Lung (tissue), 12 donors: ENCODE data around the gene APOM. TPM values are rescaled to one million over a fixed set of nuclear protein-coding genes. Genes with fewer than 3 reads are reported as not detected.

Experiments
- ATAC-seq: fragments of 200-7000 bp; cut with Tn5 transposase; one replicate; pipeline ENCODE4 v1.9.1; 2020; ENCODE audit warnings: moderate number of reproducible peaks; ENCODE audit not compliant: insufficient read depth, low FRiP score
- DNase-seq, 3 donors: peaks; one replicate each; pipeline ENCODE4 v3.0.0-alpha.2; 2013 to 2017
- H3K27ac ChIP-seq, 2 donors: one replicate each; pipeline ENCODE4 v1.5.1; 2013; ENCODE audit warnings: mild to moderate bottlenecking in 2 of 2, moderate library complexity in 2 of 2, control low read depth in 1 of 2, inconsistent platforms in 1 of 2, low read depth in 1 of 2, low read length in 1 of 2
- H3K27me3 ChIP-seq, 3 donors: one replicate each; pipeline ENCODE4 v1.5.1; 2013; ENCODE audit warnings: low read length in 2 of 3; ENCODE audit not compliant: control insufficient read depth in 3 of 3, insufficient read depth in 3 of 3
- H3K36me3 ChIP-seq, 4 donors: one replicate each; pipeline ENCODE4 v1.5.1; 2013; ENCODE audit warnings: low read length in 4 of 4, mild to moderate bottlenecking in 1 of 4, moderate library complexity in 1 of 4; ENCODE audit not compliant: control insufficient read depth in 4 of 4, insufficient read depth in 4 of 4
- H3K4me1 ChIP-seq, 5 donors: one replicate each; pipeline ENCODE4 v1.5.1; 2013; ENCODE audit warnings: low read length in 5 of 5, mild to moderate bottlenecking in 2 of 5, moderate library complexity in 1 of 5; ENCODE audit not compliant: control insufficient read depth in 5 of 5, insufficient read depth in 5 of 5
- H3K4me3 ChIP-seq: one replicate; pipeline ENCODE4 v1.5.1; 2013; ENCODE audit warnings: mild to moderate bottlenecking, control low read depth, moderate library complexity
- H3K9ac ChIP-seq, 2 donors: one replicate each; pipeline ENCODE4 v1.5.1; 2013; ENCODE audit warnings: low read length in 2 of 2, control low read depth in 1 of 2; ENCODE audit not compliant: insufficient read depth in 1 of 2
- H3K9me3 ChIP-seq, 4 donors: one replicate each; pipeline ENCODE4 v1.5.1; 2013; ENCODE audit warnings: low read length in 3 of 4, mild to moderate bottlenecking in 1 of 4, moderate library complexity in 1 of 4; ENCODE audit not compliant: control insufficient read depth in 4 of 4, insufficient read depth in 3 of 4
- WGBS, 2 donors: extraction: QIAGEN DNeasy Blood & Tissue Kit; methylation state at CpG; one replicate each; pipeline ENCODE4 v1.1.7; 2013; 5-methylcytosine and 5-hydroxymethylcytosine counted together
- polyA plus RNA-seq, 2 donors: library from polyadenylated mRNA; stranded (reverse); fragments of 200-250 nt; gene quantifications; one replicate each; pipeline ENCODE4 v1.2.1, GENCODE V29; 2013
- total RNA-seq, 2 donors: library from RNA; depleted of rRNA in 1 of 2; stranded (reverse); fragments of >200 nt in 1 of 2; gene quantifications; one replicate each; pipeline ENCODE4 v1.2.1, GENCODE V29; 2014 to 2021
- TF ChIP-seq, protein P1 (sequence below): IDR thresholded peaks from 2 replicates; pipeline ENCODE4 v1.5.1; 2012; ENCODE audit warnings: mild to moderate bottlenecking; ENCODE audit errors: control extremely low read depth, extremely low read depth
- donor health status: control.
- donor health status: control.
- donor health status: Bipolar disorder and iron deficiency.
- donor health status: healthy.
- donor health status: DM: yes; HTN: yes; CAD: no.

The APOM gene
- total and polyA plus RNA-seq, 4 donors: 1.3 to 8.8 (median 2.3) TPM

DNA sequence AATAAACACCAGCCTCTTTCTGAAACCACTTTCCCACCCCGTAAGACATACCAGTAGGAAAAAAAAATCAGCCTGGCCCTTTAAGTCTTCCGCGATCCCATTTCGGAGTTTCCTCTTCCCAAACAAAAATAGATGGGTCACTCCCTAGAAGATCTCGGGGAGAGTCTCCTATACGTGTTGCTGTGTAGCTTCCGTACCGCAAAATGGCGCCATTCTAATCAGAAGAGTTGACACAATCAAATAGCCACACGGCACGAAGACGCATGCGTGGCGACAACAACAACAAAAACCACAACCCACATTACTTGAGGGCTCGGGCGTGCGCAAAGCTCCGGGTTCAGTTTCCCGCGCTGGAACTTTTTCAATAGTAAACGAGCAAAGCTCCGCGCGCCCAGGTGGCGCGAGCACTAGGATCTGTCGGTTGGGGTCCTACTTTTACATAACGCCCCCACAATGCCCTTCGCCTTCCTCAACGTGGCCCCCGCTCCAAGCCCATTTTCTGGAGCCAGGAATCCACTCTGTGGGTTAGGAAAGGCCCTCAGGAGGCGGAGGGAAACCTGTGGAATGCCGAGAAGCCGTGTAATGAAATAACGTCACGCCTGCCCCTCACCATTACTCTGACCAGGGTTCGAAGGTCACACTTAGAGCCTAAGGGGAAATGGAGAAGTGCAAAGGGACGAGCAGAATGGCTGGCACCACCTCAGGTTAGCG lies 9.3 kb downstream of the APOM start, which contains the start of gene GPANK1:
Gene GPANK1, minus strand, starts transcription at position 208 of the 711 bp plus-strand sequence. CDS start 519 bp downstream, outside the sequence.
- Histone ChIP-seq H3K9me3 (no peaks in the 10 kb centered on the region), H3K36me3 (peaks cover 11 to 37% (median 25%) of the 10 kb centered on the region in 4 donors), H3K27me3 (no peaks in the 10 kb centered on the region), H3K4me1 (peaks cover 3 to 38% (median 11%) of the 10 kb centered on the region in 5 donors), H3K9ac (peak within 1 kb of the TSS; percentile 81 to 93), H3K4me3 (peak within 1 kb of the TSS; percentile 84), H3K27ac (peak within 1 kb of the TSS; percentile 89 to 96)
- TF ChIP-seq, protein P1, sequence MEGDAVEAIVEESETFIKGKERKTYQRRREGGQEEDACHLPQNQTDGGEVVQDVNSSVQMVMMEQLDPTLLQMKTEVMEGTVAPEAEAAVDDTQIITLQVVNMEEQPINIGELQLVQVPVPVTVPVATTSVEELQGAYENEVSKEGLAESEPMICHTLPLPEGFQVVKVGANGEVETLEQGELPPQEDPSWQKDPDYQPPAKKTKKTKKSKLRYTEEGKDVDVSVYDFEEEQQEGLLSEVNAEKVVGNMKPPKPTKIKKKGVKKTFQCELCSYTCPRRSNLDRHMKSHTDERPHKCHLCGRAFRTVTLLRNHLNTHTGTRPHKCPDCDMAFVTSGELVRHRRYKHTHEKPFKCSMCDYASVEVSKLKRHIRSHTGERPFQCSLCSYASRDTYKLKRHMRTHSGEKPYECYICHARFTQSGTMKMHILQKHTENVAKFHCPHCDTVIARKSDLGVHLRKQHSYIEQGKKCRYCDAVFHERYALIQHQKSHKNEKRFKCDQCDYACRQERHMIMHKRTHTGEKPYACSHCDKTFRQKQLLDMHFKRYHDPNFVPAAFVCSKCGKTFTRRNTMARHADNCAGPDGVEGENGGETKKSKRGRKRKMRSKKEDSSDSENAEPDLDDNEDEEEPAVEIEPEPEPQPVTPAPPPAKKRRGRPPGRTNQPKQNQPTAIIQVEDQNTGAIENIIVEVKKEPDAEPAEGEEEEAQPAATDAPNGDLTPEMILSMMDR: no peak
- WGBS, 2 donors: 0% methylated on average over 39 of the region's 39 CpGs
- DNase-seq: peak; percentile 93 to 99 (median 98)
- peak; percentile 68 for ATAC-seq

DNA sequence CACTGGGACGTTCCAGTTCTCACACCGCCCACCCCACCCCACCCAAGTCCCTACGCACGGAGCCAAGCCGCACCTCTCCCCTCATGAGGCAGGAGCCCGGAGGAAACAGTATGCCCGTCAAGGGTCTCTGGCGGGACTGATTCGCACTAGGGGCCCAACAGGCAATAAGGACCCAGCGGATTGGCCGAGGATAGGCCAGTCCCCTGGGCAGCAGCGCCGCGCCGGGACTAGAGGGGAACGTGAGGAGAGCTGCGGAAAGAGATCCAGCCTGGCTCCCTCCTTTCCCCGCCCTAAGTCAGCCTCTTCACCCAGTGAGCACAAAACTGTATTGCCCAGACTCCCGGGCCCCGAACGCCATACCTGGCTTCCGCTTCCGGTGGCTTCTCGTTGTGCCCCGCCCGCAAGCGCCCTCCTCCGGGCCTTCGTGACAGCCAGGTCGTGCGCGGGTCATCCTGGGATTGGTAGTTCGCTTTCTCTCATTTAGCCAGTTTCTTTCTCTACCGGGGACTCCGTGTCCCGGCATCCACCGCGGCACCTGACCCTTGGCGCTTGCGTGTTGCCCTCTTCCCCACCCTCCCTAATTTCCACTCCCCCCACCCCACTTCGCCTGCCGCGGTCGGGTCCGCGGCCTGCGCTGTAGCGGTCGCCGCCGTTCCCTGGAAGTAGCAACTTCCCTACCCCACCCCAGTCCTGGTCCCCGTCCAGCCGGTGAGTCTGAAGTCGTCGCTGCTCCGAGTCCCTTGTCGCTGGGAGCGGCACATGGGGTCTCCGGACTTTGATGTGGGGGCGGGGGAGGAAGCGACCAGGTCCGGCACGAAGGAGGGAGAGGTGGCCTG lies 10.0 kb downstream of the APOM start, which contains the start of gene CSNK2B:
Gene CSNK2B, plus strand, starts transcription at position 580 of the 836 bp plus-strand sequence. CDS start 752 bp downstream, outside the sequence.
- H3K27ac ChIP-seq: peak within 1 kb of the TSS; percentile 89 to 96
- no peaks in the 10 kb centered on the region for H3K27me3 ChIP-seq
- DNase-seq (peak; percentile 98 to 99 (median 99)), ATAC-seq (peak; percentile 93)
- peak within 1 kb of the TSS; percentile 84 for H3K4me3 ChIP-seq
- WGBS, 2 donors: 0% methylated on average over 63 of the region's 63 CpGs
- peaks cover 3 to 34% (median 11%) of the 10 kb centered on the region in 5 donors for H3K4me1 ChIP-seq
- H3K9ac ChIP-seq: peak within 1 kb of the TSS; percentile 81 to 93
- H3K9me3 ChIP-seq: no peaks in the 10 kb centered on the region
- TF ChIP-seq, protein P1: no peak
- H3K36me3 ChIP-seq: peaks cover 11 to 44% (median 31%) of the 10 kb centered on the region in 4 donors

DNA sequence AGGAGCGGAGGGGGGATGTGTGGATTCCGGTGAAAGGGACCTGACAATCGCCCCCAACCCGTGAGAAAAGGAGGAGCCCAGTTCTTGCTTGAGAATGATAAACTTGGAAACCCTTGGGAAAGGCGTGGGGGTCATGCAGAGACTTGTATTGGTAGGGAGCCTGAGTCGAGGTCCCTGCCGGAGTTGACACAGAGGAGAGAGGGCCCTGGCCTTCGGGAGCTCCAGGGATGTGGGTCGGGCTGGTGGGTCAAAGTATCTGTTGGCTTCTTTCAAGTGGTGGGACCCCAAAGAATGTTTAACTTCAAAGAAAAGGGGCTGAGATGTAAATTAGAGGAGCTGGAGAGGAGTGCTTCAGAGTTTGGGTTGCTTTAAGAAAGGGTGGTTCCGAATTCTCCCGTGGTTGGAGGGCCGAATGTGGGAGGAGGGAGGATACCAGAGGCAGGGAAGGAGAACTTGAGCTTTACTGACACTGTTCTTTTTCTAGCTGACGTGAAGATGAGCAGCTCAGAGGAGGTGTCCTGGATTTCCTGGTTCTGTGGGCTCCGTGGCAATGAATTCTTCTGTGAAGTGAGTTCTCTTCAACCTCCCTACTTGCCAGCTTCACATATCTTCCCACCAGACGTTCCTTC lies 10.8 kb downstream of the APOM start:
- Histone ChIP-seq H3K4me3 (peak overlapping the region; percentile 77), H3K9ac (peak overlapping the region; percentile 65 to 67), H3K36me3 (peaks cover 11 to 51% (median 37%) of the 10 kb centered on the region in 4 donors), H3K27me3 (no peaks in the 10 kb centered on the region), H3K9me3 (no peaks in the 10 kb centered on the region), H3K4me1 (peaks cover 3 to 27% (median 9%) of the 10 kb centered on the region in 5 donors), H3K27ac (peak overlapping the region; percentile 56 to 90)
- DNase-seq (no peak), ATAC-seq (no peak)
- TF ChIP-seq, protein P1: no peak
- 4 to 6% methylated on average over 15 of the region's 15 CpGs for WGBS, 2 donors
